Stimulated activated CD4-positive, alpha-beta T cell treated with anti-CD3 and anti-CD28 coated beads, Interleukin-1b, Interleukin-23, amount 100 ng/mL, for 1 hour (primary cell): ENCODE results near the gene SLC44A4.
"Not testable (repeated sequence)": the region's sequence is repeated elsewhere in the genome, so short reads cannot be mapped to it uniquely, and the experiment has no call there.

Experiments used
- DNase-seq, 2 donors: peaks; one replicate each; pipeline ENCODE4 v3.0.0-alpha.2; 2020; ENCODE audit warnings: low read depth in 2 of 2

SLC44A4 gene

DNA sequence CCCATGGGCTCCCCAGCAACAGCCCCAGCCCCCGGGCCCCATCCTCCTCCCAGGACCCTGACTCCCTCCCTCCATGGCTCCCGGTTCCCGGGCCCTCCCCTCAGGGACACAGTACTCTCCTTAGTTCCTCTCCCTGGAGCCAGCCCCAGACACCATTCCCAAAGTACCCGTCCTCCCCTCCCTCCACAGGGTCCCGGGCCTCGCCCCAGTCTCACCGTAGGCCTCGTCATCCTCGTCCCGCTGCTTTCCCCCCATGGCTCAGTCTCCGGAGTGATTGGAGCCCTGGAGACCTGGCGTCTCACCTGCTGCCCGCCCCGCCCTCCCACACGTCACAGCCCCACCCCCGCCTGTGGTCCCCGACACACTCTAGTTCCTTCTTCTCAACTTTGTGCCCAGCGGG, at the start of gene SLC44A4:
TSS of gene SLC44A4 (minus strand) at position 272 of the 400 bp plus-strand sequence. CDS start at position 255, 17 bp downstream.
- DNase-seq, result no peak

DNA sequence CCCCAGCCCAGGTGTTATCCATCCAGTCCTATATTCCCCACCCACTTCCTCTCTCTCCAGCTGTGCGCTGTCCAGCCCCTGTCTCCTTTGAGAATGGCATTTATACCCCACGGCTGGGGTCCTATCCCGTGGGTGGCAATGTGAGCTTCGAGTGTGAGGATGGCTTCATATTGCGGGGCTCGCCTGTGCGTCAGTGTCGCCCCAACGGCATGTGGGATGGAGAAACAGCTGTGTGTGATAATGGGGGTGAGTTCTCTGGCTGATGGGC, 49.8 kb upstream of the SLC44A4 start:
- no peak for DNase-seq

GRCh38 chr6:31927863-31928671, 49.3 kb upstream of the SLC44A4 start:
- no peak for DNase-seq

GRCh38 chr6:31927242-31927862, 48.6 kb upstream of the SLC44A4 start, which contains the start of gene C2:
Gene C2, plus strand, starts transcription at chr6:31927717. Its CDS starts 36 bp downstream, at chr6:31927753.
- DNase-seq, result no peak

DNA sequence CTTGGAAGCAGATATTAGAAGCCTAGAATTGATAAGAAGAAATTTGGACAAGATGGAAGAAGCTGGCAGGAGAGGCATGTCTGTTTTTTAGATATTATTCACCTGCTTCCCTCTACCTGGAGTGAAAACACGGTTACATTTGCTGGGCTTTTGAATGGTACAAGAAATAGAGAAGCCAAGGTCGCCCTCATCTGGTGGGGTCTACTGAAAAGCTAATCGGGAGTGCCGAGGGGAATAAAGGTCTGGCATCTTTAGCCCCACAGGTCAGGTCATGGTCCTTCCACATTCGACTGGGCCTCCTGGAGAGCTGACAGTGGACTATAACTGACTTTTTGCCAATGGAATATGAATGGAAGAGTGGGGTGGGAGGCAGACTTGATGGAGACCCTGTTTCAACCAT, 44.1 kb upstream of the SLC44A4 start:
- no peak for DNase-seq

GRCh38 chr6:31920811-31921210, 42.0 kb upstream of the SLC44A4 start:
- DNase-seq, result no peak

DNA sequence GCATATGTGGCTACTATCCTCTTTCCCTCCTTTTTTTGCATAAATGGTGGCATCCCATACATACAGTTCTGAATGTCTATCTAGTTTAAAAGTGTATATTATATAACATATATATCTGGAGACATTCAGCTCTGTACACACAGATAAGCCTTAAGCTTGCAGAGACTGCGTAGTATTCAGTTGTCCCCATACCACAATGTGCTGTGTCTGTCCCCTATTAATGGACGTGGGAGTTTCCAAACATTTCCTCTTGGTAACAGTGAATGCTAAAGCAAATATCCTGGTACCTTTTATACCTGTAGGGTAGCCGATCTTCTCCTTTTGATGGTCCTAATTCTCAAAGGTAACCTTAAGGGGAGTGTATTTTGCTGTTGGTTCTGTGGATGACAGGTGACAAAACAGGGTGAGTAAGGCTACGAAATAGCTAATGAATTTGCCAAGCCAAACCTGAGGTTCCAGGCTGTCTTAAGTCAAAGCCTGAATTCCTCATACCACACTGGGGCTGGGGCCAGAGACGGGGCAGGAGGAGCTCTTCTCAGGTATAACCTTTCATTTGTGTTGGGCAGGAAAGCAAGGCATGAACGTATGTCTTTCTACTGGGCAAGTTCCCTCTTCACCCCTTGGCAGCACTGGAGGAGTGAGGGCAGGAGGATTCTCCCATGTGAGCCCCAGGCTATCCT, 41.0 kb upstream of the SLC44A4 start:
- no peak for DNase-seq

GRCh38 chr6:31918069-31918720, 39.4 kb upstream of the SLC44A4 start:
- DNase-seq, result no peak

GRCh38 chr6:31915756-31916155, 37.0 kb upstream of the SLC44A4 start:
- DNase-seq, result no peak

- DNase-seq, result no peak
Observed at GRCh38 chr6:31915351-31915750, 36.6 kb upstream of the SLC44A4 start.

GRCh38 chr6:31911826-31912585, 33.2 kb upstream of the SLC44A4 start:
- DNase-seq, result no peak

GRCh38 chr6:31909298-31909697, 30.5 kb upstream of the SLC44A4 start:
- not testable (repeated sequence) for DNase-seq

- DNase-seq, result no peak
Observed at GRCh38 chr6:31908791-31909190, 30.0 kb upstream of the SLC44A4 start.

DNA sequence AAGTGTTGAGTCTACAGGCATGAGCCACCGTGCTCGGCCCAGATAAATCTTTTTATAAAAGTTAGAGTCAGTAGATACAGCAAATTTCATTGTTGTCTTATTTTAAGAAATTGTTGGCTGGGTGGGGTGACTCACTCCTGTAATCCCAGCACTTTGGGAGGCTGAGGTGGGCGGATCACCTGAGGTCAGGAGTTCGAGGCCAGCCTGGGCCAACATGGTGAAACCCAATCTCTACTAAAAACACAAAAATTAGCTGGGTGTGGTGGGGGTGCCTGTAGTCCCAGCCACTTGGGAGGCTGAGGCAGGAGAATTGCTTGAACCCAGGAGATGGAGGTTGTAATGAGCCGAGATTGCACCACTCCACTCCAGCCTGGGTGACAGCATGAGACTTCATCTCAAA, 29.5 kb upstream of the SLC44A4 start:
- DNase-seq, result not testable (repeated sequence)

- no peak for DNase-seq
Observed at GRCh38 chr6:31907158-31907813, 28.5 kb upstream of the SLC44A4 start.

GRCh38 chr6:31906727-31907126, 27.9 kb upstream of the SLC44A4 start:
- not testable (repeated sequence) for DNase-seq

DNA sequence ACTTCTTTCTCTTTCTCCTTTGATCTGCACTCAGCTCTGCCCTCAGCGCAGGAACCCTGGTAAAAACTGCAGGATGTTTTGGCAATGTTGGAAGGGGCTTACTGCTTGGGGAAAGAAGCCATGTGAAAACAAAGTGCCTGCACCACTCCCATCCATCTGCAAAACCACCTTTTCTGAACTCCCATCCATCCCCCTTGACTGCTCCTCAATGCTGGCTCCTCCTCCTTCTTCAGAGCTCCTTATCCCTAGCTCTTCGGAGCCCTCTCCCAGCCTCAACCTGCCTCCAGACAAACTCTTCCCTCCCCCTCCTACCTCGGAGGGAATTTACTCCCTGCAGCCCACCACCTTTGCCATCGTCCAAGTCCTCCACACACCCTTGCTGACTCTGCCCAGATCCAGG, 27.3 kb upstream of the SLC44A4 start:
- DNase-seq, result no peak

- no peak for DNase-seq
Observed at GRCh38 chr6:31905041-31905440, 26.2 kb upstream of the SLC44A4 start.

DNA sequence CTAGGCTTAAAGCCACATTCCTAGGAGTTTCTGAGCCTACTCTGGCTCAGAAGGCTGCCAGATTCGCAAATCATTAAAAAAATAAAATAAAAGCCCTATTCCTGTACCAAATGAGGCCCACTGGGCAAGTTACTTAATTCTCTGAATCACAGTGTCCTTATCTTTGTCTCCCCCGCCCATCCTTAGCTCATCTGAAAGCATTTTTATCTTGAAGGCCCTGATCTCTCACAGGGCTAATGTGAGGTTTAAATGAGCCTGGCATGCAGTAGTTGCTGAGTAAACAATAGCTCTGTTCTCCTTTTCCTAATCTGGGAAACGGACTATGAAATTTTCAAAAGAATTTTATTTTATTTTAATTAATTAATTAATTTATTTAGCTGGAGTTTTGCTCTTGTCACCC, 25.2 kb upstream of the SLC44A4 start:
- DNase-seq, result no peak

GRCh38 chr6:31901953-31902643, 23.3 kb upstream of the SLC44A4 start, which contains the start of gene ZBTB12:
Gene ZBTB12, minus strand, starts transcription at chr6:31902086. Its CDS starts 781 bp downstream, at chr6:31901305.
- peak; percentile 68 for DNase-seq
